ENCODE measurements around the gene TBC1D1. TPM values are rescaled to one million over a fixed set of nuclear protein-coding genes. Genes with fewer than 3 reads are reported as not detected.

The TBC1D1 gene
- total RNA-seq, 1 donor from 2014 or later, result 131 TPM

DNA sequence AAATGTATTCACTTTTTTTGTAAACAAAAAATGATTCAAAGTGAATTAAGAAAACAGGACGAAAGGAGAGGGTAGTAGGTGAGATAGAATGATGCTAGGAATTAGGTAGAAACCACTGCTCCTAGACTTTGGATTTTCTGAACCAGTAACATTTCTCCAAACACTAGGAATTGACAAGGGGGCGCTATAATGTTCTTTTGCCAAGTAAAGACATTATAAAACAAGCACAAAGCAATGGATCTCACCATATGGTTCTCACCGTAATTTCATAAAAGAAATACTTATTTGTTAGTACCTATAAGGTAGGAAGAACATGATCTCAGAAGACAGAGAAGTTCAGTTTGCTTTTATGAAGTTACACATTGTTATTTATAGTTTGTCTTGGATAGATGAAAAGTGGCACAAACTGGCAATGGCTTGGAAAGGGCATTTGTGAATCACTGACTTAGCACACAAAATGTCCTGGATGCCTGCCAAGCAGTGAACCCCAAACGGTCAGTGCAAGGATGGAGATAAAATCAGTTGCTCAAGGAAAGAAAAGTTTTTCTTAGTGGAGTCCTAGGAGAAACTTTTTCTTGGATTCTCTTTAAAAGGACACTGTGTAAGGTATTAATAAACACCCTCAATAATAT is 8.1 kb upstream of the TBC1D1 start:
- intact Hi-C loops (cut with DNase I), result no loop called here
- DNase-seq (ENCODE audit: missing footprints) (no peak), ATAC-seq (no peak)

DNA sequence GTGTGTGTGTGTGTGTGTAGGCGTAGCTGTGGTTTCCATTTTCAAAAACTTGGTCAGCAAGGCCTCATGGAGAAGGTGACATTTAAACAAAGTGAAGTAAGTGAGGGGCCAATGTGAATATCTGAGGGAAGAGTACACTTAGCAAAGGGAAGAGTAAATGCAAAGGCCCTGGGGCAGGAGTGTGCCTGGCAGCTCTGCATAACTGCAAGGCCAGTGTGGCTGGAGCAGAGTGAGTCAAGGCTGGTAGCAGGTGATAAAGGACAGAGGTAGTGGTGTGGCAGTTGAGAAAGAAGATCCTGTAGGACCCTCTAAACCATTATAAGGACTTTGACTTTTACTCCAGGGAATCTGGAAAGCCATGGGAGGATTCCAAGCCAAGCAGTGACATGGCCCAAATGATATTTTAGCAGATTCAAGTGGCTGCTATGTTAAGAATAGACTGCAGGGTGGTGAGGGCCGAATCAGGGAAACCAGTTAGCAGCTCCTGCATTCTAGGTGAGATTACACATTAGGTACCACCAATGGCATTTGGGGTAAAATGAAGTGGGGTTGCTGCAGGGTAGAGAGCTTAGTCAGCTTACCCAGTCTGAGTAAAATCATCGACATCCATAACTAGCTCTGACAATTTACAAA is 5.9 kb upstream of the TBC1D1 start:
- DNase-seq (ENCODE audit: missing footprints), result no peak
- intact Hi-C loops (cut with DNase I), result loop anchor here (2.0 kb wide), 1 partner anchor 58 kb away; the partner anchor contains the start of gene PGM2
- ATAC-seq, result peak; percentile 74

DNA sequence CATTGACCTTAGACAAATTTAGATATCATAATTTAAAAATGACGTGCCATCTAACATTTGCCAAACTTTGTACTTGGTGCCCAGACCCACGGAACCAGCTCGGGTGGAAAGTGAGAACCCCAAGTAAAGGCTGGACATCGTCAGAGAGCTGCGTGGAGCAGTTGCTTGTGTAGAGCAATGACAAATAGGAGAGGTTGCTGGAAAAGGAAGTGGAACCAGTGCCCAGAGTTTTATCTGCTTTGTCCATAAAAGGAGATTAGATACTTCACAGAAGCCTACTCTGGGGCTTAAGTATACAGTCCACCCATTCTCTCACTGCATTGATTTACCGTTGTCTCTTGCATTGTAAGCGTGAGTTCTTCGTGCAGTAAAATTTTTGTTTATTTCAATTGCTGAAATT is 5.4 kb upstream of the TBC1D1 start:
- no peak for DNase-seq (ENCODE audit: missing footprints)
- peak; percentile 71 for ATAC-seq
- intact Hi-C loops (cut with DNase I), result loop anchor here (2.0 kb wide), 1 partner anchor 59 kb away; the partner anchor contains the start of gene PGM2

DNA sequence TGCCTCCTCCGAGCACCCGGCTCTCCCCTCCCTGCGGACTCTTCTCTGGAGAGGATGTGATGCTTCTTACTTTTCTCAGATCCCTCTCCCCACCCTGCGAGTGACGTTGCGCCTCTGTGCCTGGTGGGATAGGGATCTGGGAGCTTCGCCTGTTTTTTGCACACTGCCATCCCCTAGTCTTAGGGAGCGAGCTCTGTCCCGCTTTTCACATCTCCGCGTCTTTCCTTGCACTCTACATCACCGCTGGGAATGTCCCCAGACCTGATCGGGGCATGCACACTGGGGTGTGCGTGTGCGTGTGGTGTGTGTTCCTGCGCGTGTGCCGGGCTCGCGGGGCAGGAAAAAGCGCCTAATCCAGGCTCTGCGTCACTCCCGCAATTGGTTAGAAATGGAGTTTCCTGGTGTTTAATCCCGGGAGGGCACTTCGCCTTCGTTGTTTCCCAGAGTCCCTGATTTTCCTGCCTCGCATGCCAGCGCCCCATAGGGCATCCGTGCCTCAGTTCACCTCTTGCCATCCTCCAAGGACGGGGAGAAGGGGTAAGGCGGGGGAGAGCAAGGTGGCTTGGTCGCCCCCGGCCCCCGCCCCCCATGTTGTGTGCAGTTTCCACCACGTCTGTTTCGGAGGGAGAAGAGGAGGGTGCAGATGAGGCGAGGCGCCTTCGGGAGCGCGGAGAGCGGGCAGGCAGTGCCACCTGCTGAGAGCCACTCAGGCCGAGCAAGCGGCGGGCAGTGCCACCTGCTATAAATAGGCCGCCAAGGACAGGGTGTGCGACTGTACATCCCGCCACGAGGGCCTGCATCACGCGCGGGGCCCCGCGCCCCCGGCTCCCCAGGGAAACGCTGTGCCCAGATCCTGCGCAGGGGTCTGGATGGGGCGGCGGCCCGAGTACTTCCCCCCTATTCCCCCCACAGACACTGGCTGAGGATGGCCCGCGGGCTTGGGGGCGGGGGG is 759 bp upstream of the TBC1D1 start:
- intact Hi-C loops (cut with DNase I), result loop anchor here (2.0 to 5.0 kb wide), 3 partner anchors 87 to 145 kb away; no protein-coding TSS in a partner anchor
- DNase-seq (ENCODE audit: missing footprints) (peak; percentile 87), ATAC-seq (peak; percentile 92)

DNA sequence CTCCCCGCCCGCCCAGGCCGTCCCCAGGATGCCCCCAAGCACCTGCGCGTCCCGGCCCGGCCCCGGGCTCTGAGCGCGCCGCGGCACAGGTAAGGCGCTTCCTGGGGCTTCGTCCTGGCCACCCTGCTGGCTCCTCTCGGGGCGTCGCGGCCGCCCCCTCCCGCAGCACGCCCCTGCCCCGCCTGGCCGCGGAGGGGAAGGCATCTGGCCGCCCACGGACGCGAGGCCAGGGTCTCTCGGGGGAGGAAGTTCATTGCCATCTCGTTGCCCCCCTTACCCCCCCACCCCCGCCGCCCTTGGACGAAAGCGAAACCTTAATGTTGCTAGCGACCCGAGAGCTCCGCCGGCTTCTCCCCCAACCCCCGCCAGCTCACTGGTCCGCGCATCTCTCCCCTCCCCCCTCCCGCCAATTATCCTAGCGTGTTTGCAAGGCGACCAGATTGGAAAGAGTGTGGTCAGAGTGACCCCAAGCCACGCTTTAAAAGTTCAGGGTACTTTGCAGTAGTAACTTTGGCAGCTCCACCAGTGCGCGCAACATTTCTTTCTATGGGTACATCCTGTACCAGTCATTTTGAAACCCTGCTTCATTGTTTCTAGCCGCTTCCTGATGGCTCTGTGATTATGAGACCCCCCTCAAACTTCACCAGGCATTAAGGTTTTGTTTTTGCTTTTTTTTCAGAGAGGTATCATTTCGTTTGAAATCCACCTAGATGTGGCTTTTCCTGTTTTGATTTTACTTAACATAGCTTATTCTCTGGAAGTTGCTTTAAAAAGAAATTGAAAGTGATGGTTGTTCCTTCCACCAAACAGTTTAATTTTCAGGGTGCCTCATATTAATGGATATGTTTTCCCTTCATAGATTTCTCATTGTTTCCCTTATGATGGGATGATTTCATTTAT is 626 bp downstream of the TBC1D1 start:
- DNase-seq (ENCODE audit: missing footprints) (no peak), ATAC-seq (peak; percentile 19)
- intact Hi-C loops (cut with DNase I), result loop anchor here (2.0 to 5.0 kb wide), 4 partner anchors 79 to 143 kb away; no protein-coding TSS in a partner anchor

DNA sequence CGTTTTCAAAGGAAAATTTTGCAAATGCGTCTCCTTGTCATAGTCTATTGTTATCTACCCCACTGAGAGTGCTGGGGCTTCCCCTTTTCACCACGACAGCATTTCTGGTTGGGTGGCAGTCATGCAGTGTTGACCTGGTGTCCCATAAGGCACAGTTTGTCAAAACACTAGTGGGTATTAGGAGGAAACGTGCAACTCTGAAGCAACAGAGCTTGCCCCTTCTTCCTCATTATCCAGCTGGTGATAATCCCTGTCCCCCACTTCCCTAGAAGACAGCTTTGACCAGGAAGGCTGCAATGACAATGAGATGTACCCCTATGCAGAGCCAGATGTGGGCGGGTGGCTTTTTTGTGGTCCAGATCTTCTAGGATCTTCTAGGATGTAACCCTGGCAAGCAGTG is 1.8 kb downstream of the TBC1D1 start:
- intact Hi-C loops (cut with DNase I), result loop anchor here (2.0 to 5.0 kb wide), 2 partner anchors 78 to 125 kb away; no protein-coding TSS in a partner anchor
- DNase-seq (ENCODE audit: missing footprints), result no peak
- no peak for ATAC-seq

DNA sequence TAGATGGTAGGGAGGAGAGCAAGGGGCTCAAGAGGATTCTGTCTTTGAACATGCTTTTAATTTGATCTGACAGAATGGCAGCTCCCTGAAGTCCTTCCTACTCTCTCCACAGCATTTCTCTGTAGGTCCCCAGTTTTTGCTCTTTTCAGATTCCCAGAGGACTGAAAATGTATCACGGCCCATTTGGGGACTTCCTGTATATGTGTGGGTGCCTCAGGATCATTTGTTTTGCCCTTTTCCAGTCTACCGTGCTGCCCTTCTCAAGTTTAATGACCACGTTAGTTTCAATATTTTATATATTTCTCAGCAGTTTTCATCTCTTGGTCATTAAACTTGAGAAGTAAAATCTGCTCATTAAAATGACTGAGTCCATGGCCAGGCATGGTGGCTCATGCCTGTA is 2.3 kb downstream of the TBC1D1 start:
- DNase-seq (ENCODE audit: missing footprints) (no peak), ATAC-seq (no peak)
- intact Hi-C loops (cut with DNase I), result loop anchor here (2.0 to 5.0 kb wide), 2 partner anchors 78 to 124 kb away; no protein-coding TSS in a partner anchor

DNA sequence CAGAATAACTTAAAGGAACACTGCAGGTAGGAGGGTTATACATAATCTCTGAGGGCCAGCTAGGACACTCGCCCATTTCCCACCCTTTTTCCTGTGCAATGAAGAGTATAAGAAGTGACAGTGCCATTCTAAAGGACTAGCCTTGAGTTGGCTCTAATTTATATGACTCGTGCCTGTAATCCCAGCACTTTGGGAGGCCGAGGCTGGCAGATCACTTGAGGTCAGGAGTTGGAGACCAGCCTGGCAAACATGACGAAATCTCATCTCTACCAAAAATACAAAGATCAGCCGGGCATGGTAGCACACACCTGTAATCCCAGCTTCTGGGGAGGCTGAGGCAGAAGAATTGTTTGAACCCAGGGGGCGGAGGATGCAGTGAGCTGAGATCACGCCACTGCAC is 4.4 kb downstream of the TBC1D1 start:
- no peak for ATAC-seq
- intact Hi-C loops (cut with DNase I), result no loop called here
- DNase-seq (ENCODE audit: missing footprints), result no peak

DNA sequence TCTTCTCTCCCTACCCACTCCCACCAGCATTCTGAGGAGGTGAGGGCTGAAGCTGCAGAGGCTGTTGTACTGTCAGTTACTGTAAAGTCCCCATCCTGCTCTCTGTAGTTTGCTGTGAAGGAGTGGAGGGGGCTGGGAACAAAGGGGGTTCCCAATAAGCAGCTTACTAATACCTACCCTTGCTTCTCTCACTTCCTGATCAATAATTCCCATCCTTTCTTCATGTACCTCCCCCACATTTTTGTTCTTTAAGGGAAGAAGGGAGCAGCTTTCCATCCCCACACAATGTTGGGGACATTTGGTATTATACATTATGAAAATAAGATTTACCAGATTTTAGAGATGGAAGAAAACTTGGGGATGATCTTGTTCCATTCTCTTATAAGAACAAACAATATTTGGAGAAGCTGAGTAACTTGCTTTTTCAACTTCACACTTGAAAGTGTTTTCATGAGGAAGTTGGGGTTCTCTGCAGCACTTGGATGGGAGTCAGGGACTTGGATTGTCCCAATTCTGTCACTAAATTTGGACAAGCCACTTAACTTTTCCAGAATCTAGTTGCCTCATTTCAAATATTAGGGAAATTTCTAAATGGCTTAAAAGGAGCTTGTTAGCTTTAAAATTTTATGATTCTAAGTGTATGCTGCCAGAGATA is 5.4 kb downstream of the TBC1D1 start:
- DNase-seq (ENCODE audit: missing footprints) (no peak), ATAC-seq (no peak)
- intact Hi-C loops (cut with DNase I), result no loop called here

DNA sequence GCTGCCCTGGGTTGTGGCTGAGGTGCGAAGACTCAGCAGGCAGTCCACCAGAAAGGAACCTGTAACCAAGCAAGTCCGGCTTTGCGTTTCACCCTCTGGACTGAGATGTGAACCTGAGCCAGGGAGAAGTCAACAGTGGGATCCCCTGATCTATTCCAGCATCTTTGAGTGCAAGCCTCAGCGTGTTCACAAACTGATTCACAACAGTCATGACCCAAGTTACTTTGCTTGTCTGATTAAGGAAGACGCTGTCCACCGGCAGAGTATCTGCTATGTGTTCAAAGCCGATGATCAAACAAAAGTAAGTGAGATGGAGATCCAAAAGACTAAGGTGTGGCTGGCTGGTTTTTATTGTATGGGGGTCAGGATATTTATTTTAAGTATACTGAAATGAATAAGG is 11.3 kb downstream of the TBC1D1 start:
- DNase-seq (ENCODE audit: missing footprints) (no peak), ATAC-seq (no peak)
- intact Hi-C loops (cut with DNase I), result no loop called here

DNA sequence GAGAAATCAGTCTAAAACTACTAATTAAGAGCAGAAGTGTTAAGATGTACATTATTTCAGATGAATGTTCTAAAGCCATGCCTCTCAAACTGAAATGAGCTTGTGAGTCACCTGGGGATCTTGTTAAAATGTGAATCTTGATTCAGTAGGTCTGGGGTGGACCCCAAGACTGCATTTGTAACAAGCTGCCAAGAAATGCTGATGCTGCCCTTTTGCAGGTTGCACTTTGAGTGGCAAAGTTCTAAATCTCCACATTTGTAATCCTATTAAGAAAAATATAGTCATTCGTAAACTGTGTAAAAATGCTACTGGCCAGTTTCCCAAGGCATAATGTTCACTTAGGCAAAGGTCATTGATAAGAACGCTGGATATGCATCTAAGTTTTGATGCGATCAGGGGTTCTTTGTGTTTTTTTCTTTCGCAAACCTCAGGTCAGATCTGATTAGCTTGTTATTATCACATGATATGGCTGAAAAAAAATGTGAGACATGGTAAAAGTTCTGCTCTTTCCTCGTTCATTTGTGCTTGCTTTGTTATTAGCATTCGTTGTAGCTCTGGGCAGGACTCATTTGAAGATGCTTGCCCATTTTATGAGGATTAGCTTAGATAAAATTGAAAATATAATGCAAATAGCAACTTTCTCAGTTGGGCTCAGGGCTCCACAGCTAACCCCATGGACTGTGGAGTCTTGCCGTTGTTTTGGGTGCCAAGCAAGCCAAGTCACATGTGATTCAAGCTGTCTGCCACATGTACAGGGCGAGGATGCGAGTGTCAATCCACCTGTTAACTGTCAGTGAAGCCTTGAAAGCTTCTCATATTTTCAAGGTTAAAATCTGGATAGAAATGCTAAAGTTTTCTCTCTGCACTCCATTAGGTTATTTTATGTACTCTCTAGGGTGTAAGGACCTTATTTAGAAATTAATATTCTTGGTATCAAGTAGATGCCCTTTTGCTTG is 12.1 kb downstream of the TBC1D1 start:
- no peak for ATAC-seq
- DNase-seq (ENCODE audit: missing footprints), result no peak
- intact Hi-C loops (cut with DNase I), result no loop called here

DNA sequence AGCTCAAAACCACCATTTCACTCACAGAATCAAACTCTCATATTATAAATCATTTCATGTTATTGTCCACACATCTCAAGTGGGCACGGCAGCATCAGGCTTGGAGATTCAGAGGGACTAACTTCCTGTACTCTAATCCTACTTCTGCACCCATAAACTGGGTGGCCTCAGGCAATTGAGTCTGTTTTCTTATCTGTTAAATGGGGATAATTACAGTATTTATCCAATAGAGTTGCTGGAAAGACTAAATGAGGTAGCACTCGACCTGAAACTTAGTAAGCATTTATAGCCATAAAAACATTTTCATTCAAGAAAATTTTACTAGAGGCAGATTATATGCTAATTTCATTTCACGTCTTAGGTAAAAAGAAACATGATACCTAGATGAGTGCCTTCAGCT is 13.0 kb downstream of the TBC1D1 start:
- intact Hi-C loops (cut with DNase I), result no loop called here
- DNase-seq (ENCODE audit: missing footprints) (no peak), ATAC-seq (no peak)

DNA sequence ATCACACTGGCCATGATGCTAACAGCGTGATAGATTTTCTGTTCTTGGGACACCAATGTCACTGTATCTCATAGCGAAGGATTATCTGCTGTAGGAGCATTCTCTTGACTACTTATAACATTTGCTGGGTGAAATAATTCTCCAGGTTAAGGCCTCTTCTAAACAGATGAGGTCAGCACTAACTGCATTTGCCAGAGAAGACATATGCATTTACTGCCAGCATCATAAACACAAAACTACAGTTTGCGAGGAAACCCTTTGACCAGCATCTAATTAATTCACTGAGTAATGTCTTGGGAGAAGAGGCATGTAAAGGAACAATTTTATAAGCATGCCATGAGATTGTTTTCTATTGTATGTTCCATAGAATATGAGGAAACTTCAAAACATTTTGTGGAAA is 13.9 kb downstream of the TBC1D1 start:
- DNase-seq (ENCODE audit: missing footprints), result no peak
- intact Hi-C loops (cut with DNase I), result no loop called here
- no peak for ATAC-seq

DNA sequence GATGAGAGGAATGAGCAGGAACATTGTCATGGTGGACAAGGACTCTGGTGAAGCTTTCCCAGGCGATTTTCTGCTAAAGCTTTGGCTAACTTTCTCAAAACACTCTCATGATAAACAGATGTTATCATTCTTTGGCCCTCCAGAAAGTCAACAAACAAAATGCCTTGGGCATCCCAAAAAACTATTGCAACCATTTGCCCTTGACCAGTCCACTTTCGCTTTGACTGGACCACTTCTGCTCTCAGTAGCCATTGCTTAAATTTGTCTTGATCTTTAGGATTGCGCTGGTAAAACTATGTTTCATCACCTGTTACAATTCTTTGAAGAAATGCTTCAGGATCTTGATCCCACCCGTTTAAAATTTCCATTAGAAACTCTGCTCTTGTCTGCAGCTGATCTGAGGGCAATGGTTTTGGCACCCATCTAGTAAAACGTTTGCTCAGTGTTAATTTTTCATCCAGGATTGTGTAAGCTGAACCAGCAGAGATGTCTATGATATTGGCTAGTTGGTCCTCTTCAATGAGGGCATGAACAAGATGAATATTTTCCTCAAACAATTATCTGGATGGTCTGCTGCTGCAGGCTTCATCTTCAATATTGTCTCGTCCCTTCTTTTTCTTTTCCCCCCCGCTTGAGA is 14.8 kb downstream of the TBC1D1 start:
- intact Hi-C loops (cut with DNase I), result no loop called here
- no peak for ATAC-seq
- no peak for DNase-seq (ENCODE audit: missing footprints)

DNA sequence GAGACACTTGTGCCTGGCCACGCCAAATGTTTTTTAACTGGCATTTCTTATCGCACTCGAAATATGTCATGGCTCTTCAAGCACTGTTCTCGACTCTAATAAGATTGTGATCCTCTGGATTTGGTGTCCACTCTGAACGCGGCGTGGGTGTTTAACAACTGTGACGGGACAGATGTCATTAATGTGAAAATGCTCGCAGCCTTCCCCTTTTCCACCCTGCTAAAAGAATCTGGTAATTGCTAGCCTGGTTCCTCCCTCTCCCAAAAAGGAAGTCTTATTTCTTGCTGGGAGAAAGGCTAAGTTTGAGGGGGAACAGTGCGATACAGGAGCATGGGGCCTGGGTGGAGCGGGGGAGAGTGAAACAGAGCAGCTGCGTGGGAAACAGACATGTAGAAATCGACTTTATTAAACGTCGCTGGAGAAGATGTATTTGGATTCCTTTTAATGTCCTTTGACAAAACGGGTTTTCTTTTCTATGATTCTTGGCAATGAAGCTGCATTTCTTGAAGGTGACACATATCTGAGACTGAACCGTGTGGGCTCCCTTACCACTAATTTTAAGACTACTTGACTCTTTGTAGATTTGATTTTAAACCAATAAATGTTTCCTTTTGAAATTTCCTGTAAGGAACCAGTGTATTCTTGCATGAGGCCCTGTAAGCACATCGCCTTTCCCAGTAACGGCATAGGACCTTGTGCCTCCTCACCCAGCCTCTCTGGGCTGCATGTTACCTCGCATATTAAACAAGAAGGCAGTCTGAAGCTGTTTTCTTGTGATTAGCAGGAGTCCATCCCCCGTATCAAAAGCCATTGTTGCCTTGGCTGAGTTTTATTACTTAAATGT is 17.8 kb downstream of the TBC1D1 start:
- DNase-seq (ENCODE audit: missing footprints) (no peak), ATAC-seq (peak; percentile 60)
- intact Hi-C loops (cut with DNase I), result no loop called here
